NCI-H1092 (cell line): ENCODE results near the gene TGFBRAP1.
"Not testable (repeated sequence)": the region's sequence is repeated elsewhere in the genome, so short reads cannot be mapped to it uniquely, and the experiment has no call there.

Experiments
- DNase-seq: peaks from one replicate; lab custom pipeline; 2025; lab: John Stamatoyannopoulos, UW

The TGFBRAP1 gene

GRCh38 chr2:105274046-105274445 is 55.5 kb downstream of the TGFBRAP1 start:
- DNase-seq = no peak

GRCh38 chr2:105272176-105272575 is 57.4 kb downstream of the TGFBRAP1 start:
- DNase-seq = no peak

GRCh38 chr2:105271393-105272045 is 58.0 kb downstream of the TGFBRAP1 start:
- DNase-seq = no peak

- no peak for DNase-seq
Measured at GRCh38 chr2:105269426-105269825, 60.1 kb downstream of the TGFBRAP1 start.

GRCh38 chr2:105262651-105263091 is 66.9 kb downstream of the TGFBRAP1 start:
- DNase-seq = no peak

GRCh38 chr2:105261061-105261460 is 68.5 kb downstream of the TGFBRAP1 start:
- no peak for DNase-seq

GRCh38 chr2:105258835-105259350 is 70.6 kb downstream of the TGFBRAP1 start:
- no peak for DNase-seq

- DNase-seq = no peak
Measured at GRCh38 chr2:105257981-105258380, 71.6 kb downstream of the TGFBRAP1 start.

- DNase-seq = no peak
Measured at GRCh38 chr2:105256431-105257047, 73.0 kb downstream of the TGFBRAP1 start.

GRCh38 chr2:105255979-105256378 is 73.6 kb downstream of the TGFBRAP1 start:
- DNase-seq = no peak

- DNase-seq = no peak
Measured at GRCh38 chr2:105254531-105255210, 74.9 kb downstream of the TGFBRAP1 start.

- DNase-seq = no peak
Measured at GRCh38 chr2:105252271-105252670, 77.3 kb downstream of the TGFBRAP1 start.

- not testable (repeated sequence) for DNase-seq
Measured at GRCh38 chr2:105251016-105251648, 78.4 kb downstream of the TGFBRAP1 start.

GRCh38 chr2:105249891-105250290 is 79.6 kb downstream of the TGFBRAP1 start:
- no peak for DNase-seq

- no peak for DNase-seq
Measured at GRCh38 chr2:105249181-105249580, 80.4 kb downstream of the TGFBRAP1 start.

GRCh38 chr2:105248316-105249070 is 81.0 kb downstream of the TGFBRAP1 start:
- no peak for DNase-seq

GRCh38 chr2:105244451-105244850 is 85.1 kb downstream of the TGFBRAP1 start:
- no peak for DNase-seq

- no peak for DNase-seq
Measured at GRCh38 chr2:105243961-105244360, 85.6 kb downstream of the TGFBRAP1 start.

GRCh38 chr2:105242286-105242993 is 87.1 kb downstream of the TGFBRAP1 start:
- no peak for DNase-seq

- DNase-seq = no peak
Measured at GRCh38 chr2:105241443-105241842, 88.1 kb downstream of the TGFBRAP1 start, which contains the start of gene GPR45. Gene GPR45 (plus strand): TSS chr2:105241743. CDS start chr2:105241859, 116 bp downstream.

- DNase-seq = no peak
Measured at GRCh38 chr2:105239924-105240323, 89.6 kb downstream of the TGFBRAP1 start.
